ENCODE data around the gene TPRG1L. TPM values are rescaled to one million over a fixed set of nuclear protein-coding genes. Genes with fewer than 3 reads are reported as not detected.

TPRG1L gene
- total and polyA plus RNA-seq, 10 of the 15 experiments (the other 5 are each of a cell fraction or from before 2014, with no cell fraction given) = 1.5 to 16.5 (median 8.0) TPM

GRCh38 chr1:3658231-3658615, 33.4 kb downstream of the TPRG1L start:
- H3K9ac ChIP-seq (ENCODE audit: control insufficient read depth, insufficient read depth, low read length) = no peak overlapping the region
- SMC1A ChIA-PET (ENCODE audit: uncharacterized antibody, unreplicated experiment) = interaction anchor here (1.0 to 1.5 kb wide), 2 partner anchors 8 to 16 kb away, joined by 3 to 5 read pairs; partner anchors contain the start of gene WRAP73
- no peak for DNase-seq (ENCODE audit: low read depth, low spot score)
- H3K36me3 ChIP-seq (ENCODE audit: control insufficient read depth in 2 of 2, insufficient read depth in 2 of 2, low read length in 1 of 2) = peaks cover 0 to 2% of the 10 kb centered on the region in 2 experiments; a peak in 2 of 4 replicates
- 97% methylated on average over 14 of the region's 14 CpGs for WGBS (ENCODE audit: insufficient coverage, insufficient replicate concordance, low lambda C conversion rate, missing lambda C conversion rate)
- CTCF ChIA-PET = interaction anchor here (1.0 kb wide), 1 partner anchor 9 kb away, joined by 3 read pairs; no protein-coding TSS in a partner anchor
- peak overlapping the region; percentile 76 for H3K4me2 ChIP-seq (ENCODE audit: control insufficient read depth, insufficient read depth)
- POLR2A ChIA-PET = interaction anchor here (0.5 to 11.3 kb wide), 3 partner anchors 8 to 109 kb away, joined by 3 to 184 read pairs (median 3); no protein-coding TSS in a partner anchor
- in situ Hi-C loops (cut with MboI) = no loop called here
- intact Hi-C loops (cut with micrococcal nuclease; ENCODE audit: unreplicated experiment) = no loop called here
- H4K20me1 ChIP-seq (ENCODE audit: control insufficient read depth, insufficient read depth) = no peaks in the 10 kb centered on the region
- FAIRE-seq = no peak
- no peaks in the 10 kb centered on the region for H3K27me3 ChIP-seq (replicated peaks in 1 of 2; ENCODE audit: control insufficient read depth in 2 of 2, insufficient read depth in 2 of 2, low read length in 1 of 2)
- no peak overlapping the region for H3K4me3 ChIP-seq
- peaks cover 57% of the 10 kb centered on the region for H3K4me1 ChIP-seq (ENCODE audit: control insufficient read depth, insufficient read depth, low read length)
- no peak overlapping the region for H2AFZ ChIP-seq (ENCODE audit: control insufficient read depth, low read depth, low read length)
- RAD21 ChIA-PET (ENCODE audit: unreplicated experiment) = interaction anchor here (1.0 kb wide), 1 partner anchor 39 kb away, joined by 3 read pairs; no protein-coding TSS in a partner anchor
- no peaks in the 10 kb centered on the region for H3K9me3 ChIP-seq (replicated peaks; ENCODE audit: control insufficient read depth, insufficient read depth, low read length)
- no peak for ATAC-seq
- peak overlapping the region; percentile 93 for H3K27ac ChIP-seq (ENCODE audit: control insufficient read depth, insufficient read depth)
- TF ChIP-seq MEF2A (IDR thresholded peaks at IDR 0.05; ENCODE audit: insufficient read depth, low read depth, low read length) (no peak), MTA3 (IDR thresholded peaks at IDR 0.05; ENCODE audit: borderline replicate concordance, low read length) (no peak), IRF3 (IDR thresholded peaks at IDR 0.05) (no peak), MLLT1 (IDR thresholded peaks at IDR 0.05) (no peak), DPF2 (IDR thresholded peaks at IDR 0.05) (no peak), PAX8 (IDR thresholded peaks at IDR 0.05) (no peak), YY1 (IDR thresholded peaks at IDR 0.05; ENCODE audit: low read depth, low read length) (no peak), SIN3A (IDR thresholded peaks at IDR 0.05; ENCODE audit: low read depth, low read length) (no peak), SMARCA5 (IDR thresholded peaks at IDR 0.05) (no peak), ZNF687 (IDR thresholded peaks at IDR 0.05) (no peak)
- peaks cover 93% of the 10 kb centered on the region for H3K79me2 ChIP-seq (ENCODE audit: control insufficient read depth, insufficient read depth, low read length)
- BruUV-seq (replicated peaks) = no TSS peak

Data from GM12878 (cell line).